ENCODE results near the gene ARRB2.

- TF ChIP-seq, protein P1, sequence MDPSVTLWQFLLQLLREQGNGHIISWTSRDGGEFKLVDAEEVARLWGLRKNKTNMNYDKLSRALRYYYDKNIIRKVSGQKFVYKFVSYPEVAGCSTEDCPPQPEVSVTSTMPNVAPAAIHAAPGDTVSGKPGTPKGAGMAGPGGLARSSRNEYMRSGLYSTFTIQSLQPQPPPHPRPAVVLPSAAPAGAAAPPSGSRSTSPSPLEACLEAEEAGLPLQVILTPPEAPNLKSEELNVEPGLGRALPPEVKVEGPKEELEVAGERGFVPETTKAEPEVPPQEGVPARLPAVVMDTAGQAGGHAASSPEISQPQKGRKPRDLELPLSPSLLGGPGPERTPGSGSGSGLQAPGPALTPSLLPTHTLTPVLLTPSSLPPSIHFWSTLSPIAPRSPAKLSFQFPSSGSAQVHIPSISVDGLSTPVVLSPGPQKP (IDR thresholded peaks at IDR 0.05; ENCODE audit: borderline replicate concordance, low read depth, low read length): no peak
- TF ChIP-seq RAD21 (IDR thresholded peaks at IDR 0.05; ENCODE audit: low read length) (no peak), USF2 (IDR thresholded peaks at IDR 0.05; ENCODE audit: low read depth, low read length) (no peak), NFE2L2 (IDR thresholded peaks at IDR 0.05; ENCODE audit: low read depth, low read length) (no peak), MAZ (IDR thresholded peaks at IDR 0.05; ENCODE audit: borderline replicate concordance, low read depth, low read length) (no peak), RCOR1 (IDR thresholded peaks at IDR 0.05; ENCODE audit: insufficient replicate concordance, low read length) (no peak), POLR2A (IDR thresholded peaks at IDR 0.05; ENCODE audit: low read depth, low read length) (no peak), MAFK (IDR thresholded peaks at IDR 0.05; ENCODE audit: low read depth, low read length) (no peak), RFX5 (IDR thresholded peaks at IDR 0.05; ENCODE audit: low read depth, low read length) (no peak), FOS (IDR thresholded peaks at IDR 0.05; ENCODE audit: low read depth, low read length) (no peak), SMC3 (IDR thresholded peaks at IDR 0.05; ENCODE audit: low read depth, low read length) (no peak)
- TF ChIP-seq, protein P2, sequence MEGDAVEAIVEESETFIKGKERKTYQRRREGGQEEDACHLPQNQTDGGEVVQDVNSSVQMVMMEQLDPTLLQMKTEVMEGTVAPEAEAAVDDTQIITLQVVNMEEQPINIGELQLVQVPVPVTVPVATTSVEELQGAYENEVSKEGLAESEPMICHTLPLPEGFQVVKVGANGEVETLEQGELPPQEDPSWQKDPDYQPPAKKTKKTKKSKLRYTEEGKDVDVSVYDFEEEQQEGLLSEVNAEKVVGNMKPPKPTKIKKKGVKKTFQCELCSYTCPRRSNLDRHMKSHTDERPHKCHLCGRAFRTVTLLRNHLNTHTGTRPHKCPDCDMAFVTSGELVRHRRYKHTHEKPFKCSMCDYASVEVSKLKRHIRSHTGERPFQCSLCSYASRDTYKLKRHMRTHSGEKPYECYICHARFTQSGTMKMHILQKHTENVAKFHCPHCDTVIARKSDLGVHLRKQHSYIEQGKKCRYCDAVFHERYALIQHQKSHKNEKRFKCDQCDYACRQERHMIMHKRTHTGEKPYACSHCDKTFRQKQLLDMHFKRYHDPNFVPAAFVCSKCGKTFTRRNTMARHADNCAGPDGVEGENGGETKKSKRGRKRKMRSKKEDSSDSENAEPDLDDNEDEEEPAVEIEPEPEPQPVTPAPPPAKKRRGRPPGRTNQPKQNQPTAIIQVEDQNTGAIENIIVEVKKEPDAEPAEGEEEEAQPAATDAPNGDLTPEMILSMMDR (conservative IDR thresholded peaks at IDR 0.05; ENCODE audit: low read depth, low read length): no peak
These were observed 24.5 kb downstream of the ARRB2 start for GRCh38 chr17:4734857-4735475.
